ENCODE data around the gene EFHC2. TPM values are rescaled to one million over a fixed set of nuclear protein-coding genes. Genes with fewer than 3 reads are reported as not detected.
"Not testable (repeated sequence)": the region's sequence is repeated elsewhere in the genome, so short reads cannot be mapped to it uniquely, and the experiment has no call there.

The EFHC2 gene
- total RNA-seq, 1 donor from 2014 or later, result 0.17 TPM

- DNase-seq, result no peak
- intact Hi-C loops (cut with DNase I), result no loop called here
- TF ChIP-seq CTCF (IDR thresholded peaks at IDR 0.05), result no peak
- no peaks in the 10 kb centered on the region for H3K9me3 ChIP-seq
- H3K36me3 ChIP-seq, result no peaks in the 10 kb centered on the region
- H3K4me3 ChIP-seq, result no peak overlapping the region
- no peaks in the 10 kb centered on the region for H3K4me1 ChIP-seq
- no peak for ATAC-seq
- H3K27ac ChIP-seq, result no peak overlapping the region
- H3K27me3 ChIP-seq, result no peaks in the 10 kb centered on the region
These were observed 76.4 kb downstream of the EFHC2 start for GRCh38 chrX:44267116-44267515.

GRCh38 chrX:44265559-44265958, 77.9 kb downstream of the EFHC2 start:
- ATAC-seq (no peak), DNase-seq (no peak)
- intact Hi-C loops (cut with DNase I), result no loop called here
- Histone ChIP-seq H3K4me1 (no peaks in the 10 kb centered on the region), H3K27ac (no peak overlapping the region), H3K4me3 (no peak overlapping the region), H3K9me3 (no peaks in the 10 kb centered on the region), H3K27me3 (no peaks in the 10 kb centered on the region), H3K36me3 (no peaks in the 10 kb centered on the region)
- TF ChIP-seq CTCF (IDR thresholded peaks at IDR 0.05), result no peak

- Histone ChIP-seq H3K27me3 (no peaks in the 10 kb centered on the region), H3K36me3 (no peaks in the 10 kb centered on the region), H3K27ac (no peak overlapping the region), H3K4me1 (no peaks in the 10 kb centered on the region), H3K4me3 (no peak overlapping the region), H3K9me3 (no peaks in the 10 kb centered on the region)
- DNase-seq, result no peak
- no peak for ATAC-seq
- no peak for TF ChIP-seq CTCF (IDR thresholded peaks at IDR 0.05)
- intact Hi-C loops (cut with DNase I), result no loop called here
These were observed 78.5 kb downstream of the EFHC2 start for GRCh38 chrX:44264936-44265335.

- H3K27me3 ChIP-seq, result no peaks in the 10 kb centered on the region
- no peak for TF ChIP-seq CTCF (IDR thresholded peaks at IDR 0.05)
- ATAC-seq, result no peak
- intact Hi-C loops (cut with DNase I), result no loop called here
- no peak overlapping the region for H3K27ac ChIP-seq
- no peak overlapping the region for H3K4me3 ChIP-seq
- no peaks in the 10 kb centered on the region for H3K36me3 ChIP-seq
- DNase-seq, result no peak
- no peaks in the 10 kb centered on the region for H3K9me3 ChIP-seq
- H3K4me1 ChIP-seq, result no peaks in the 10 kb centered on the region
These were observed 82.2 kb downstream of the EFHC2 start for GRCh38 chrX:44261286-44261685.

GRCh38 chrX:44260609-44261008, 82.9 kb downstream of the EFHC2 start:
- H3K36me3 ChIP-seq, result no peaks in the 10 kb centered on the region

GRCh38 chrX:44255742-44256141, 87.7 kb downstream of the EFHC2 start:
- H3K27me3 ChIP-seq; H3K27ac ChIP-seq; DNase-seq; ATAC-seq; intact Hi-C loops (cut with DNase I); H3K9me3 ChIP-seq; H3K4me3 ChIP-seq; H3K4me1 ChIP-seq; H3K36me3 ChIP-seq: not testable (repeated sequence)

More at GRCh38 chrX:44260609-44261008, 82.9 kb downstream of the EFHC2 start:
- Histone ChIP-seq H3K27me3 (no peaks in the 10 kb centered on the region), H3K27ac (no peak overlapping the region), H3K9me3 (no peaks in the 10 kb centered on the region), H3K4me1 (no peaks in the 10 kb centered on the region), H3K4me3 (no peak overlapping the region)
- DNase-seq (no peak), ATAC-seq (no peak)
- intact Hi-C loops (cut with DNase I), result no loop called here
- TF ChIP-seq CTCF (IDR thresholded peaks at IDR 0.05), result no peak

Measured in upper lobe of right lung (tissue), 1 donor.